Activated CD4-positive, CD25-positive, alpha-beta regulatory T cell treated with anti-CD3 and anti-CD28 coated beads, Interleukin-2, amount 50 U/mL, for 72 hours (primary cell): ENCODE data around the gene CATSPERZ.
"Not testable (repeated sequence)": the region's sequence is repeated elsewhere in the genome, so short reads cannot be mapped to it uniquely, and the experiment has no call there.

Source experiments
- DNase-seq: peaks from one replicate; pipeline ENCODE4 v3.0.0; 2021

Gene CATSPERZ

GRCh38 chr11:64304316-64305072 is 4.3 kb downstream of the CATSPERZ start:
- peak; percentile 93 for DNase-seq

- peak; percentile 100 for DNase-seq
These were observed 5.0 kb downstream of the CATSPERZ start, which contains the start of gene ESRRA for GRCh38 chr11:64305075-64305690. ESRRA (plus strand) TSS chr11:64305524; CDS start chr11:64307180, 1,656 bp downstream.

- DNase-seq: peak; percentile 67
These were observed 5.8 kb downstream of the CATSPERZ start for GRCh38 chr11:64305691-64306562.

GRCh38 chr11:64306563-64306875 is 6.4 kb downstream of the CATSPERZ start:
- DNase-seq: no peak

- DNase-seq: no peak
These were observed 6.9 kb downstream of the CATSPERZ start for GRCh38 chr11:64306876-64307622.

GRCh38 chr11:64307795-64308194 is 7.6 kb downstream of the CATSPERZ start:
- not testable (repeated sequence) for DNase-seq

GRCh38 chr11:64312947-64313346 is 12.8 kb downstream of the CATSPERZ start:
- no peak for DNase-seq

GRCh38 chr11:64313491-64314145 is 13.5 kb downstream of the CATSPERZ start:
- no peak for DNase-seq

- DNase-seq: no peak
These were observed 14.1 kb downstream of the CATSPERZ start for GRCh38 chr11:64314146-64314804.

- no peak for DNase-seq
These were observed 14.8 kb downstream of the CATSPERZ start for GRCh38 chr11:64314805-64315561.

GRCh38 chr11:64315667-64316526 is 15.7 kb downstream of the CATSPERZ start:
- not testable (repeated sequence) for DNase-seq

GRCh38 chr11:64316672-64317324 is 16.6 kb downstream of the CATSPERZ start:
- no peak for DNase-seq

GRCh38 chr11:64317325-64317960 is 17.3 kb downstream of the CATSPERZ start, which contains the start of gene TRMT112:
TRMT112 (minus strand) TSS chr11:64317559; CDS start chr11:64317526, 33 bp downstream.
- peak; percentile 92 for DNase-seq

GRCh38 chr11:64317961-64318765 is 18.0 kb downstream of the CATSPERZ start, which contains the start of gene PRDX5:
PRDX5 (plus strand) TSS chr11:64318121; CDS start chr11:64318216, 95 bp downstream.
- DNase-seq: peak; percentile 94

- DNase-seq: no peak
These were observed 18.9 kb downstream of the CATSPERZ start for GRCh38 chr11:64318766-64319761.

- no peak for DNase-seq
These were observed 20.4 kb downstream of the CATSPERZ start for GRCh38 chr11:64320556-64320955.
